Measurements from ENCODE around the gene EXOC6. TPM values are rescaled to one million over a fixed set of nuclear protein-coding genes. Genes with fewer than 3 reads are reported as not detected.

Gene EXOC6
- total and polyA plus RNA-seq, 10 of the 15 experiments (the other 5 are each of a cell fraction or from before 2014, with no cell fraction given), result 7.6 to 53.8 (median 13.3) TPM

GRCh38 chr10:93028883-93029282 is 180.6 kb downstream of the EXOC6 start:
- intact Hi-C loops (cut with micrococcal nuclease; ENCODE audit: unreplicated experiment), result no loop called here
- Histone ChIP-seq H3K27ac (ENCODE audit: control insufficient read depth, insufficient read depth) (no peak overlapping the region), H2AFZ (ENCODE audit: control insufficient read depth, low read depth, low read length) (no peak overlapping the region), H3K4me3 (no peak overlapping the region), H3K4me2 (ENCODE audit: control insufficient read depth, insufficient read depth) (no peak overlapping the region), H3K79me2 (ENCODE audit: control insufficient read depth, insufficient read depth, low read length) (no peaks in the 10 kb centered on the region), H4K20me1 (ENCODE audit: control insufficient read depth, insufficient read depth) (no peaks in the 10 kb centered on the region), H3K4me1 (ENCODE audit: control insufficient read depth, insufficient read depth, low read length) (no peaks in the 10 kb centered on the region), H3K9me3 (replicated peaks; ENCODE audit: control insufficient read depth, insufficient read depth, low read length) (no peaks in the 10 kb centered on the region), H3K27me3 (replicated peaks in 1 of 2; ENCODE audit: control insufficient read depth in 2 of 2, insufficient read depth in 2 of 2, low read length in 1 of 2) (no peaks in the 10 kb centered on the region), H3K36me3 (ENCODE audit: control insufficient read depth in 2 of 2, insufficient read depth in 2 of 2, low read length in 1 of 2) (no peaks in the 10 kb centered on the region), H3K9ac (ENCODE audit: control insufficient read depth, insufficient read depth, low read length) (no peak overlapping the region)
- SMC1A ChIA-PET (ENCODE audit: uncharacterized antibody, unreplicated experiment), result no interaction called here
- no peak for DNase-seq (ENCODE audit: low read depth, low spot score)
- WGBS (ENCODE audit: insufficient coverage, insufficient replicate concordance, low lambda C conversion rate, missing lambda C conversion rate), result 71% methylated on average over 2 of the region's 2 CpGs
- BruUV-seq (replicated peaks), result no TSS peak
- POLR2A ChIA-PET, result no interaction called here
- RAD21 ChIA-PET (ENCODE audit: unreplicated experiment), result no interaction called here
- no peak for TF ChIP-seq CREM (IDR thresholded peaks at IDR 0.05; ENCODE audit: low read depth)
- no peak for TF ChIP-seq MYB (IDR thresholded peaks at IDR 0.05; ENCODE audit: borderline replicate concordance, low read depth, low read length)
- no peak for TF ChIP-seq MTA2 (IDR thresholded peaks at IDR 0.05; ENCODE audit: low read depth)
- no peak for TF ChIP-seq CHD4 (IDR thresholded peaks at IDR 0.05)
- no peak for TF ChIP-seq RAD51 (IDR thresholded peaks at IDR 0.05)
- TF ChIP-seq MYC (IDR thresholded peaks at IDR 0.05; ENCODE audit: insufficient read depth, insufficient read length, insufficient replicate concordance, low read length, severe bottlenecking), result no peak
- no peak for TF ChIP-seq NBN (IDR thresholded peaks at IDR 0.05)
- TF ChIP-seq, protein P1, sequence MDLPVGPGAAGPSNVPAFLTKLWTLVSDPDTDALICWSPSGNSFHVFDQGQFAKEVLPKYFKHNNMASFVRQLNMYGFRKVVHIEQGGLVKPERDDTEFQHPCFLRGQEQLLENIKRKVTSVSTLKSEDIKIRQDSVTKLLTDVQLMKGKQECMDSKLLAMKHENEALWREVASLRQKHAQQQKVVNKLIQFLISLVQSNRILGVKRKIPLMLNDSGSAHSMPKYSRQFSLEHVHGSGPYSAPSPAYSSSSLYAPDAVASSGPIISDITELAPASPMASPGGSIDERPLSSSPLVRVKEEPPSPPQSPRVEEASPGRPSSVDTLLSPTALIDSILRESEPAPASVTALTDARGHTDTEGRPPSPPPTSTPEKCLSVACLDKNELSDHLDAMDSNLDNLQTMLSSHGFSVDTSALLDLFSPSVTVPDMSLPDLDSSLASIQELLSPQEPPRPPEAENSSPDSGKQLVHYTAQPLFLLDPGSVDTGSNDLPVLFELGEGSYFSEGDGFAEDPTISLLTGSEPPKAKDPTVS (IDR thresholded peaks at IDR 0.05; ENCODE audit: low read depth, low read length), result no peak
- TF ChIP-seq KAT2A (conservative IDR thresholded peaks at IDR 0.05; ENCODE audit: control insufficient read depth, low read depth, low read length), result no peak
- TF ChIP-seq NR2C1 (IDR thresholded peaks at IDR 0.05), result no peak
- no peak for TF ChIP-seq PAX8 (IDR thresholded peaks at IDR 0.05)
- ATAC-seq, result no peak
- in situ Hi-C loops (cut with MboI), result no loop called here
- CTCF ChIA-PET, result no interaction called here
- FAIRE-seq, result no peak
